Esophagus muscularis mucosa (tissue), 4 donors: ENCODE measurements around the gene MFRP. TPM values are rescaled to one million over a fixed set of nuclear protein-coding genes. Genes with fewer than 3 reads are reported as not detected.

Experiments
- DNase-seq: peaks from one replicate; pipeline ENCODE4 v3.0.0-alpha.2; 2017; ENCODE audit errors: extremely low spot score
- H3K27ac ChIP-seq, 4 donors: fragments of 200-600 bp; sonication (generic); replicated peaks in 1 of 4; 1 replicate in 3 of 4; 2 replicates in 1 of 4; pipeline ENCODE4 v1.5.1; 2016 to 2019; ENCODE audit warnings: mild to moderate bottlenecking in 1 of 4
- H3K27me3 ChIP-seq, 4 donors: fragments of 200-600 bp; sonication (generic); one replicate each; pipeline versions ENCODE4 v1.5.1 to v1.6.0; 2016 to 2019
- H3K36me3 ChIP-seq, 4 donors: fragments of 200-600 bp; sonication (generic); one replicate each; pipeline ENCODE4 v1.5.1; 2016 to 2019
- H3K4me1 ChIP-seq, 4 donors: fragments of 200-600 bp; sonication (generic); one replicate each; pipeline ENCODE4 v1.5.1; 2016 to 2019
- H3K4me3 ChIP-seq, 4 donors: fragments of 200-600 bp; sonication (generic); 1 replicate in 2 of 4; 2 replicates in 2 of 4; pipeline ENCODE4 v1.5.1; 2016 to 2019; ENCODE audit warnings: mild to moderate bottlenecking in 4 of 4, moderate library complexity in 1 of 4
- H3K9me3 ChIP-seq, 4 donors: fragments of 200-600 bp; sonication (generic); 1 replicate in 3 of 4; 2 replicates in 1 of 4; pipeline ENCODE4 v1.5.1; 2016 to 2019
- CTCF ChIP-seq, 3 experiments: fragments of 200-600 bp in 2 of 3; fragments of 450-650 bp in 1 of 3; sonication (generic) in 2 of 3; IDR thresholded peaks; one replicate each; pipeline ENCODE4 v1.5.1; 2017 to 2019; ENCODE audit warnings: antibody characterized with exemption in 3 of 3, mild to moderate bottlenecking in 2 of 3, moderate library complexity in 1 of 3
- EP300 ChIP-seq: sonication (generic); formaldehyde crosslinking; IDR thresholded peaks from one replicate; pipeline ENCODE4 v1.6.1; 2017; ENCODE audit warnings: antibody characterized with exemption
- POLR2A ChIP-seq: fragments of 450-650 bp; IDR thresholded peaks from one replicate; pipeline ENCODE4 v1.6.1; 2017; ENCODE audit warnings: antibody characterized with exemption, moderate library complexity, mild to moderate bottlenecking, low read depth
- POLR2AphosphoS5 ChIP-seq, 2 donors: sonication (generic); formaldehyde crosslinking; IDR thresholded peaks; one replicate each; pipeline ENCODE4 v1.6.1; 2017; ENCODE audit warnings: antibody characterized with exemption in 2 of 2
- WGBS: methylation state at CpG from one replicate; pipeline ENCODE4 v1.1.5; 2018; 5-methylcytosine and 5-hydroxymethylcytosine counted together
- intact Hi-C: fragments of 100-400 bp; cut with DNase I; formaldehyde crosslinking; loops from one replicate; pipeline ENCODE4 v1.15.1; 2023
- total RNA-seq, 4 donors: library from RNA; depleted of rRNA; stranded (reverse); fragments of >200 nt; gene quantifications; one replicate each; pipeline versions ENCODE4 v1.1.0 to v1.2.1, GENCODE V29; 2016

The MFRP gene
- total RNA-seq, 4 donors from 2014 or later = 0.11 TPM; not detected in 3

DNA sequence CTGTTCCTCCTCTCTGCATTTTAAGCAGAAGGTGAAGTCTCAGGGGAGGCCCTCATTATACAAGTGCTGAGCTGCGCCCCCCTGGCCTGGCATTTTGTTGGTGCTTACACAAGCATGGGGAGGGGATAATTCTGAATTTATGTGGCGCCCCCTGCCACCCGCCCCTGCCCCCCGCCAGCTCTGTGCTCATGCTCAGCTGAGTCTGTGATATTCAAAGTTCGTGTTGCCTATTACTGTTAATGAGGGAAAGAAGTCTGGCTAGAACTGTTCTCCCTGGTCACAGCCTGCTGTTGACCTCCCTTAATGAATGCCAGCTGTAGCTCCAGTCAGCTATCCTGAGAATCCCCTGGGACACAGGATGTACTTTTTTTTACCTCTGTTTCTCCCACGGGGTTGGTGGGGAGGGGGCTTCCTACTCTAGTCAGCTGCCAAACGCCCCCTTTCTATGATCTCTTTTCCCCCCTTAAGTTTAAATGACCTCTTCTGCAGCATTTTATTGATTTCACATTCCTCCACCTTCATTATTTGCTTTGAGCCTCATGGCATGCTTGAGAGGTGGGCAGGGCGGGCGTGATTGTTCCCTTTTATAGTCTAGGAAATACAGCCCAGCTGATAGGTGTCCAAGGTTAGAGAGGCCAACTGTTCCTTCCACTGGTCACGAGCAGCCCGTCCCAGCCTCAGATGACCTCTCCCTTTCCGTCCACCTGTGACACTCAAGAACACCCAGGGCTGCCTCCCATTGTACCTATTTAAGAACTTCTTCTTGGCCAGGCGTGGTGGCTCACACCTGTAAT, 22.8 kb upstream of the MFRP start:
- intact Hi-C loops = no loop called here
- DNase-seq = no peak

DNA sequence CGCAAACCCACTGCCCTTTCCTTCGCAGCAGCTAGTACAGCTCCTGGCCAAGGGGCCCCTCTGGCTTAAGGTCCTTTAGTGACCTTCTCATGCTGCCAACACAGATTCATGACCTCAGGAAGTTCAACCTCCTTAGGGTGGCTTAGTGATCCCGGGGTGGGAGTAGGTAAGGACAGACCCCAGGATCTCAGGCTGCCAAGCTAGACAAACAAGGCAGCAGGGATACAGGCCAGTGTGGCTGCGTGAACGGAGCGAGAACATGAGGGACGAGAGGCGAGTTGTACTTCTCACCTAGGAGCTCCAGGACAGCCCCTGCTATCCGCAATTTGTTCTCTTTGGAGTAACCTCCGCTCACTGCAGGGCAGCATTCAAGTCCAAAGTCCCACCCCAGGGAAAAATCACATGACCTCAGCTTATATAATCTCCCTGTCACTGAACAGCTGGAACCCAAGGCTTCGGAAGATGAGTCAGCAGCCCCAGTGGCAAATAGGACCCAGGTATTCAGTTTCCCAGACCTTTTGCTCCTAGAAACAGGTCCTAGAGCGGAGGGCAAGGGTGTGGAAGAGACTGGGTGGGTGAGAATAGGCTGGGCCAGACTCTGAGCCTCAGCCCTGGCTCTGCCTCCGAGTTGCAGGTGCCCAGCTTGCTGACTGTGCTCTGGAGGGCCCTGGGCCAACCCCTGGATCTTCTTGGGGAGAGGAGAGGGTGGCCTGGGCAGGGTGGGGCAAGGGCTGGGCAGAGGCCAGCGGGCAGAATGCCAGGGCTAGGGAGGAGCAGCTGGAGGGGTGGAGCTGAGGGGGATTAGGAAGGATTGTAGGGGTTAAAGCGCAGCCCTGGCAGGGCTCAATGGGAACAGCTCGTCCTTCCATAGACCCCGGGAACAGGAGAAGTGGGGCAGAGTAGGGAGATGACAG, 21.9 kb upstream of the MFRP start:
- H3K36me3 ChIP-seq = peaks cover 0 to 4% (median 0%) of the 10 kb centered on the region in 4 donors
- intact Hi-C loops = no loop called here
- H3K9me3 ChIP-seq = no peaks in the 10 kb centered on the region
- H3K4me1 ChIP-seq = peaks cover 88 to 100% (median 94%) of the 10 kb centered on the region in 4 donors
- peak overlapping the region in 3 of 4 donors; percentile 15 to 37 (median 15) for H3K4me3 ChIP-seq
- TF ChIP-seq CTCF (IDR thresholded peaks at IDR 0.05) (no peak), POLR2AphosphoS5 (IDR thresholded peaks at IDR 0.05) (peak; percentile 65 to 67), POLR2A (no peak)
- no peak for DNase-seq
- 43% methylated on average over 13 of the region's 17 CpGs for WGBS
- H3K27ac ChIP-seq = peak overlapping the region; percentile 91 to 95 (median 94)
- H3K27me3 ChIP-seq = no peaks in the 10 kb centered on the region

More for the DNA sequence above, 22.8 kb upstream of the MFRP start:
- Histone ChIP-seq H3K36me3 (peaks cover 0 to 4% (median 0%) of the 10 kb centered on the region in 4 donors), H3K27ac (peak overlapping the region; percentile 91 to 95 (median 94)), H3K9me3 (no peaks in the 10 kb centered on the region), H3K4me3 (peak overlapping the region in 3 of 4 donors; percentile 15 to 37 (median 15)), H3K4me1 (peaks cover 91 to 100% (median 94%) of the 10 kb centered on the region in 4 donors), H3K27me3 (no peaks in the 10 kb centered on the region)
- no peak for TF ChIP-seq POLR2AphosphoS5 (IDR thresholded peaks at IDR 0.05)
- no peak for TF ChIP-seq EP300
- WGBS = 72% methylated on average over 12 of the region's 13 CpGs

DNA sequence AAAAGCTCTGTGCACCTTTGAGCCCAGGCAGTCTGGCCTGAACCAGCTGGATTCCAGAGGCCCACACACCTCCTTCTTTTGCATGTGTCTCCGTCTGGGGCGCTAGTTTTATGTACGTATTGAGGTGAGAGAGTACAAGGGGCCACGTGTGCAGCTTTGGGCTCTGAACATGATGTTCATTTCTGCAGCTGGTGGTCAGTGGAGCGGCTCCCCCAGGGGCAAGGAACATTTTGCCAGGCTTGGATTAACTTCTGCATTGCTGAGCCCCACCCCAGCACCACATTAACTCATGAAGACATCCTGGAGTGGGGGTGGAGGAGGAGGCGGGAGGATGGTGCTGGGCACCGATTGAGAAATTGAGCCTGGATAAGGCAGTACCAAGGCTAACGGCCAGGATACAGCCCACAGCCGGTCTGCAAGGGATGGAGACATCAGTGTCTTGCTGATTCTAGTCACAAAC, 21.2 kb upstream of the MFRP start:
- peaks cover 90 to 100% (median 99%) of the 10 kb centered on the region in 4 donors for H3K4me1 ChIP-seq
- DNase-seq = no peak
- peaks cover 0 to 4% (median 0%) of the 10 kb centered on the region in 4 donors for H3K36me3 ChIP-seq
- H3K27ac ChIP-seq = peak overlapping the region; percentile 91 to 95 (median 94)
- 69% methylated on average over 5 of the region's 9 CpGs for WGBS
- H3K4me3 ChIP-seq = no peak overlapping the region
- intact Hi-C loops = no loop called here
- TF ChIP-seq EP300 = no peak
- TF ChIP-seq POLR2AphosphoS5 (IDR thresholded peaks at IDR 0.05) = peak in 1 of 2 donors; percentile 36
- no peak for TF ChIP-seq POLR2A
- no peak for TF ChIP-seq CTCF (IDR thresholded peaks at IDR 0.05)
- no peaks in the 10 kb centered on the region for H3K9me3 ChIP-seq
- no peaks in the 10 kb centered on the region for H3K27me3 ChIP-seq

DNA sequence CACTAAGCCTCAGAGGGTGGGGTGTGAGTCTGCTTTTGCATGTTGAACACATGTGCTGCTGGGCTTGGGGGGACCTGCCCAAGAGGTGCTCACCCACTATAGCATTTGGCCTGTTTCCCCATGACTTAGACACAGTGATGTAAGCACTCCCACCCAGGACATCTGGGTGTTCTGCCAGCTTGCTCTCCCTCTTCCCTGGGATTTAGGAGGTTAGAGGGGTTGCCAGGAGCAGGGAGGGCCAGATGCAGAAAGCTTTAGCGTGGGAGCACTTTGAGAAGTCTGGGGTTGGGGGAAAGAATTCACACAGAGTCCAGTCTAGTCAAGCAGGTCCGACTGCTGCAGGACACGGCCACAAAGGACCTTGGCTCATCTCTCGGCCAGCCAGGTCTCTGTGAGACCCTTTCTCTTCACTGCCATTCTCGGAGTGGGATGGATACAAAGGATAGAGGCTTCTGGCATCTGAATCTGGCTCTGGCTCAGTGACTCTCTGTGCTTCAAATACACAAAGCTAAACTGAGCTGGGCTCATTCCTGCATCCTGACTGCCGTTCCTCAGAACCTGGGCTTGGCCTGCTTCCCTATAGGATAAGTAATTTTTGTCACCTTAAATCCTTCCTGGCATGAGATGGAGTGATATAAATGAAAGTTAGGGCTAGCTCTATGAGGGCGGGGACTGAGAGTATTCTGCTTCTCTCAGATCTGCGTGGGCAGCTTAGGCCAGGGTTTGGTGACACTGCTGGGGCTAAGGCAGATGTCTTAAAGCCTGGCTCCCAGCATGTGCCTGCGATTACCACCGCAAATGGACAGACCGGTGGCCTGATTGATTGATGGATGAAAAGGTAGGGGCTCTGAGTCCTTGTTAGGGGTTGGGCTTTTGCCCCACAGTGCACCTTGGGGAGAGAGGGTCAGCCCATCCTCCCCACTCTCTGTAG, 20.4 kb upstream of the MFRP start:
- Histone ChIP-seq H3K27ac (peak overlapping the region; percentile 91 to 95 (median 94)), H3K4me3 (no peak overlapping the region), H3K9me3 (no peaks in the 10 kb centered on the region), H3K4me1 (peaks cover 83 to 100% (median 99%) of the 10 kb centered on the region in 4 donors), H3K36me3 (no peaks in the 10 kb centered on the region), H3K27me3 (no peaks in the 10 kb centered on the region)
- DNase-seq = no peak
- WGBS = 86% methylated on average over 6 of the region's 11 CpGs
- intact Hi-C loops = no loop called here
- TF ChIP-seq EP300 (no peak), CTCF (IDR thresholded peaks at IDR 0.05) (no peak), POLR2AphosphoS5 (IDR thresholded peaks at IDR 0.05) (no peak), POLR2A (no peak)
